Measurements from ENCODE around the gene TRAF5.
"Not testable (repeated sequence)": the region's sequence is repeated elsewhere in the genome, so short reads cannot be mapped to it uniquely, and the experiment has no call there.

The TRAF5 gene

DNA sequence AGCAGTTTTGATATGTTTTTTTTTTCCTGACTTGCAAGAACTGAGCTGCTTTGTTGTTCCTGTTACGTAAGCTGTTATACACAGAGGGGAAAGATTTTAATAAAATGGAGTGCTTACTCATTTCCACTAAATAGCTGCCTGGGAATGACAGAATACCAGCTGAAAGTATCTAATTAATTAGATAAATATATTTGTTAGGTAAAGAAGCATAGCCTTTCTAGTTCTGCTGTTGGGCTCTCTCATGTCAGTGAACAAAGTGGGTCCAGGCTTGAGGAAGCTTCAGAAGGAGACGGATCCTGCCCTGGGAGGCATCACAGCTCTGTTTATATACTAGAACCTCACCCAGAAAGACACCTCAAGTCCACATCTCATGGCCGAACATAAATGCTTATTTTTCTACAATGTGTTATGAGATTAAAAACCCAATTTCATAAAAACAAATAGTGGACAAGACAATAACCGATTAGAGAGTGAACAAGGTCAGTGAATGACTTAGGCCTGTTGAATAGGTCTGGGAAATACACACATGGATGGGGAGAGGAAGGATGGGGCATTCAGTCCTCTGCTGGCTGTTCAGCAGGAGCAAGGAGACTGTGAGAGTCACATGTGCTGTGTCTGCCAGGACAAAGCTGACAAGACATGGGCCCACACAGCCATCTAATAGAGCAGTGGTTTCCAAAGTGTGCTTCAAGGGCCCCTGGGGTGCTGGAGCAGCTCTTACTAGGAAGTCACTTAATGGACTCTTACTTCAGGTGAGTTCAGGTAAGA lies 20.6 kb downstream of the TRAF5 start:
- no peak for DNase-seq (ENCODE audit: low read depth)

DNA sequence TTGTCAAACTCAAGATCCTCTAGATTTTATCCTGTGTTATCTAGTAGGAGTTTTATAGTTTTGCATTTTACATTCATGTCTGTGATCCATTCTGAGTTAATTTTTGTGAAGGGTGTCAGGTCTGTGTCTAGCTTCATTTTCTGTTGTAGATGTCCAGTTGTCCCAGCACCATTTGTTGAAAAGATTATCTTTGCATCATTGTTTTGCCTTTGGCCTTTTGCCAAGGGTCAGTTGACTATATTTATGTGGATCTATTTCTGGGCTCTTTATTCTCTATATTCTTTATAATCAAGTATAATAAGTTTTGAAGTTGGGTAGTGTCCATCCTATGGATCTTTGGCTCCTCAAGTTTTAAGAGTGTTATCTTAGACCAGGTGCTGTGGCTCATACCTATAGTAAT lies 21.9 kb downstream of the TRAF5 start:
- no peak for DNase-seq (ENCODE audit: low read depth)

DNA sequence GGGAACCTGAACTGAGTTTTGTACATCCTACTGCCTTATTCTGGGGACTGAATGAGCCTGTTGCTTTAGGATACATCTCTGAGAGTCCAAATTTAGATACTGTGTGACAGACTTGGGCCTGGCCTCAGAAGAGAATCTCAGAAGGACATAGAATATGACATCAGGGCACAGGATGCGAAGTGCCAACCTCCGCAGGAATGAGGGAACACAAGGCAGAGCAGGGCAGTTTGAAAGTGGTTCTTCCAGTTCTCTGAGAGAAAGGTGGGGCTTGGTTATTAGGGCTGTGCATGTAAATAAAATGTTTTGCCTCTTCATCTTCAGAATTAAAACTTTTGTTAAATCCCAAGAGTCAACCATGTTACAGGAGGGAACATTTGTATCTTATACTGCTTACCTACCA lies 23.1 kb downstream of the TRAF5 start:
- DNase-seq (ENCODE audit: low read depth): no peak

DNA sequence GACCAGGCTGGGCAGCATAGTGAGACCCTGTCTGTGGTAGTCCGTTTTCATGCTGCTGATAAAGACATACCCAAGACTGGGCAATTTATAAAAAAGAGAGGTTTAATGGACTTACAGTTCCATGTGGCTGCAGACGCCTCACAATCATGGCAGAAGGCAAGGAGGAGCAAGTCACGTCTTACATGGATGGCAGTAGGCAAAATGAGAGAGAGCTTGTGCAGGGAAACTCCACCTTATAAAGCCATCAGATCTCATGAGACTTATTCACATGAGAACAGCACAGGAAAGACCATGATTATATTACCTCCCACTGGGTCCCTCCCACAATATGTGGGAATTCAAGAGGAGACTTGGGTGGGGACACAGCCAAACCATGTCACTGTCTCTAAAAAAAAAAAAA lies 25.4 kb downstream of the TRAF5 start:
- not testable (repeated sequence) for DNase-seq (ENCODE audit: low read depth)

DNA sequence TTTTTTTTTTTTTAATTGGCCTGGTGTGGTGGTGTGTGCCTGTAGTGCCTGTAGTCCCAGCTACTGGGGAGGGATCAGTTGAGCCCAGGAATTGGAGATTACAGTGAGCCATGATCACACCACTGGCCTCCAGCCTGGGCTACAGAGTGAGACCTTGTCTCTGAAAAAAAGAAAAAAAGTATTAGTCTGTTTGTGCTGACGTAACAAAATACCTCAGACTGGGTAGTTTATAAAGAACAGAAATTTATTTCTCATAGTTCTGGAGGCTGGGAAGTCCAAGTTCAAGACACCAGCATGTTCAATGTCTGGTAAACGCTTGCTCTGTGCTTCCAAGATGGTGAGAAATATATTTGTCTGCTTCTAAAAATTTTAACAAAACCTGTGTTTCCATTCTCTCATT lies 25.8 kb downstream of the TRAF5 start:
- no peak for DNase-seq (ENCODE audit: low read depth)

DNA sequence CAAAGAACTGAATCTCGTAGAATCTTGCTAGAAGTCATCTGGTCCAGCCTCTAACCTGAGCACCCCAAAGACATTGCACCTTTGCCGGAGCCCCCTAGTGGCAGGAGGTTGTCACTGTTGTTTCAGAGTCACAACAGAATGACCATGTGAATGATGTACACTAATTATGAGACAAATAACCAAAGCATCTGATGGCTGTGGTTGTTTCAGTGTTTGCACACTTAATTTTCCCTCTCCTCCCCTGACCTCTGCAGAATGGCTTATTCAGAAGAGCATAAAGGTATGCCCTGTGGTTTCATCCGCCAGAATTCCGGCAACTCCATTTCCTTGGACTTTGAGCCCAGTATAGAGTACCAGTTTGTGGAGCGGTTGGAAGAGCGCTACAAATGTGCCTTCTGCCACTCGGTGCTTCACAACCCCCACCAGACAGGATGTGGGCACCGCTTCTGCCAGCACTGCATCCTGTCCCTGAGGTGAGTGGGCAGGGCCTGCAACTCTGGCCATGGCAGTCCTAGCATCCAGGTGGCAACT lies 26.4 kb downstream of the TRAF5 start:
- DNase-seq (ENCODE audit: low read depth): peak; percentile 41

DNA sequence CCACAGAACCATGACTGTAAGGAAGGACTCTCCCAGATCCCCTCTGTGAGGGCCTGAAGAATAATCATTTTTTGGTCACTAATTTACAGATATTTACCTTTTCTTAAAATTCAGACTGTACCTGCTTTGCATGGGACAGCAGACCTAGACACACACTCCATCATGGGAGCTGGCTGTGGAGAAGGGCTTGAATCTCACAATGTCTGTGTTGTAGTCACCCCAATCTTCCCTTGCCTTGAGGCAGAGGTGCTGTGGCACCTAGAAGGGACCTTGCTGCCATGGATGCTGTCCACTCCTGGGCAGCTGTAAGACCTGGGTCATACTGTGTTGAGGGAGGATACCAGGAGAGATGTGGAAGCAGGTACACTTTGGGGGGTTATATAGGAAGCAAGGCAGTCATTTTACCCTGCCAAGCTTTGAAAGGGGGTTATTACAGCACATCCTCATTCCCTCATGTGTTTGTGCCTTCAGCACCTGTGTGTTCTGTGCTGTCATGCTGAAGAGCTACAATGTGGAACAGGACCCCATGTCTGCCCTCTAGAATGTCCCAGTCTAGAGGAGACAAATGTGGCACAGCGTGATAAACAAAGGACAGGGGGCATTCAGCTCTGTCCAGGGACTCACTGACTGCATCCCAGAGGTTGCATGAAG lies 27.1 kb downstream of the TRAF5 start:
- no peak for DNase-seq (ENCODE audit: low read depth)

DNA sequence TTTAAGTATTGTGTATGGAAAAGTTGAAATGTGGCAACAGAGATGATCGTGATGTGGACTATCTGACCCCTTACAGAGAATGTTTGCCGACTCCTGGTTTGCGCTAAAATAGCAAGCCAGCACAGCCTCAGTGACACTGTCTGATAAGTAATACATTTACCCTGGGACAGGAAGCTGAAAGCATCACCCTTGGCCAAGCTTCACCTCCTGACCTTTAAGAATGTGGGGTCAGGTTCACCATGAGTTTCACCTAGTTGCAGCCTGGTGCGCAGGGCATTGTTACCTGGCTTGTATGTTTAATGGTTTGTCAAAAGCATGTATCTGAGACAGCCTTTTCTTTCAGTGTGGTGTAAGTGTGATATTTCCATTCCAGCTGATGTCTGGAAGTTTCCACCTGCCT lies 29.2 kb downstream of the TRAF5 start:
- no peak for DNase-seq (ENCODE audit: low read depth)

DNA sequence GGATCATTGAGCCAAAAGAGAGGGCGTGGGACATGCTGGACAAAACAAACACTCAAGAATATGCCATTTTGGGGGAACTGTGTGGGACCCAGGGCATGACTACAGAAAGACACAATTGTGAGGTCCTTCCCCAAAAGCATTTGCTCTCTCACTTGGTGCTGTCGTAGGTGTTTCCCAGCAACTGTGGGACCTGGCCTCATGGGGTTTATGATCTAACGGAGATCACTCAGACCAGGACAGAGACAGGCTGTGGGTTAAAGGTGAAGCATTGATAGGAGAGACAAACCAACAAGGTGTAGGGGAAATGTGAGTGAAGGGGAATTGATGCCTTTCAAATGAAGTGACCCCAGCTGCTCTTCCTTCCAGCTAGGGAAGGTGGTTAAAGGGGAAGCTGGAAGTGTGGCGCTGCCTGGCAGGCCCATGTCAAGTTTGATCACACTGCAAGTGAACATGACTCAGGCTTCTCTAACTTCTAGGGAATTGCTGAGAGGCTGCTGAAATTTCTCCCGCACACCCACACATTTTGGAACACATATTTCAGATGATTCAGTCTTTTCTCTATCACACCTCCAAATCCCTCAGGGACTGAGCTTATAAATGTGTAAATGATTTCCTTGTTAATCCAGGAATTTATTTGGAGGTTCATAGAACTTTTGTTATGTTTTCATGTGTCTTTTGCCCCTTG lies 30.2 kb downstream of the TRAF5 start:
- DNase-seq (ENCODE audit: low read depth): no peak

DNA sequence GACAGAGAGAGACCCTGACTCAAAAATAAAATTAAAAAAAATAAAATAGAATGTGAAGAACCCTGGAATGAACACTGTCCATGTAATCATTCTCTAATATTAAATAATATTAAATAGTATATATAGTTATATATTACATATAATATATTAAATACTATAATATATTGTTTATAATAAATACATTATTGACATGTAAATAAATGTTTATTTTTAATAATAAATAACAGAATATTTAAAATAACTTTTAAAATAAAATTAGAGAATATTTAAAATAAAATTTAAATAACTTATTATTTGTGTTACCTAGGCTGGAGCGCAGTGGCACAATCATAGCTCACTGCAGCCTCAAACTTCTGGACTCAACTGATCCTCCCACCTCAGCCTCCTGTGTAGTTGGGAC lies 32.1 kb downstream of the TRAF5 start:
- DNase-seq (ENCODE audit: low read depth): no peak

DNA sequence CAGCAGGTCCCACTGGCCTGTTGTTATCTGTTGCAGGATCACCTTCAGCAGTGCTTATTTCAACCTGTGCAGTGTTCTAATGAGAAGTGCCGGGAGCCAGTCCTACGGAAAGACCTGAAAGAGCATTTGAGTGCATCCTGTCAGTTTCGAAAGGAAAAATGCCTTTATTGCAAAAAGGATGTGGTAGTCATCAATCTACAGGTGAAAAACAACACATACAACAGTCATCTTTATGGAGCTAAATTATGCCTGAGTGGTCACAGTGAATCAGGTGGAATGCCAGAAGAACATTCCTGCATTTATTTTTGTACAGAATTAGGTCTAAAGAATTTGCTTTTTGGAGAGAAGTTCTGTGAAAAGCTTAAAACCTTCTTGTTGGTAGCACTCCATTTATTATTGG lies 33.2 kb downstream of the TRAF5 start:
- no peak for DNase-seq (ENCODE audit: low read depth)

DNA sequence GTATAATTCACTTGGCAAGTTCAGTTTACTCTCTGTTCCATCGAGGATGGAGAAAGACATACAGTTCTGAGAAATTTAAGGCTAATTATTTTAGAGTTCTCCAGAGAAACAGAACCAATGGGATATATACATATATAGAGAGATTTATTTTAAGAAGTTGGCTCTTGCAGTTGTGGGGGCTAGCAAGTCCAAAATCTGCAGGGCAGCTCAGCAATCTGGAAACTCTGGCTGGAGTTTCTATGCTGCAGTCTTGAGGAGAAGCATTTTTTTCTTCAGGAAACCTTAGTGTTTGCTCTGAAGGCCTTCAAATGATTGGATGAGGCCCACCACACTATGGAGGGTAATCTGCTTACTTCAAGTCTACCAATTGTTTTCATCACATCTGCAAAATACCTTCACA lies 34.6 kb downstream of the TRAF5 start:
- no peak for DNase-seq (ENCODE audit: low read depth)

DNA sequence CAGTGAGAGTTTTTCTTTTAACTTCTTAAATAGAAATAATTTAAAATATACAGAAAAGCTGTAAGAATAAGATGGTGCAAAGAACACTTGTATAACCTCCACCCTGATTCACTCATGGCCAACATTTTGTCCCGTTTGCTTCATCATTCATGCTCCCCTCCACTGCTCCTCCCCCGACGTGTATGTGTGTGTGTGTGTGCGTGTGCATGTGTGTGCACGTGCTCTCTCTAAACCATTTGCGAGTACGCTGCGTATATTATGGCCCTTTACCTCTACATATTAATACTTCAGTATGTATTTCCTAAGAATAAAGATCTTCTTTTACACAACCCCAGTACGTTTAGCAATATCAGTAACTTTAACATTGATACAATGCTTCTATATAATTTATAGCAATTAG lies 43.0 kb downstream of the TRAF5 start:
- DNase-seq (ENCODE audit: low read depth): no peak

DNA sequence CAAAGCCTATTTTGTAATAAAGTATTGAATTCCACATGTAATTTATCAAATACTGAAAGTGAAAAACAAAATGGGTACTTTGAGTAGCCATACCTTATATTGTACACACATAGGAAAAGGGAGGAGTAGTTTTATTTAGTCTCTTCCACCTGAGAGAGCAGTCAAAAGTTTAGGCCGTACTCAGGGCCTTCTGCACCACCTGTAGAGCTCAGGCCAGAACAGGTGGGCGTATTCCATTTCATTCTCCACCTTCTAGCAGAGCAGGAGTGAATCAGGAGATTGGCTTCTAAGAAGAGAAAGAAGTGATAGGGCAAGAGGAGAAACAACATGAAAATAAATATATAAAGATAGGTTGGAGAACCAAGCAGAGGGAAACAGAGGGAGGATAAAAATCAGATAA lies 44.0 kb downstream of the TRAF5 start:
- DNase-seq (ENCODE audit: low read depth): no peak

DNA sequence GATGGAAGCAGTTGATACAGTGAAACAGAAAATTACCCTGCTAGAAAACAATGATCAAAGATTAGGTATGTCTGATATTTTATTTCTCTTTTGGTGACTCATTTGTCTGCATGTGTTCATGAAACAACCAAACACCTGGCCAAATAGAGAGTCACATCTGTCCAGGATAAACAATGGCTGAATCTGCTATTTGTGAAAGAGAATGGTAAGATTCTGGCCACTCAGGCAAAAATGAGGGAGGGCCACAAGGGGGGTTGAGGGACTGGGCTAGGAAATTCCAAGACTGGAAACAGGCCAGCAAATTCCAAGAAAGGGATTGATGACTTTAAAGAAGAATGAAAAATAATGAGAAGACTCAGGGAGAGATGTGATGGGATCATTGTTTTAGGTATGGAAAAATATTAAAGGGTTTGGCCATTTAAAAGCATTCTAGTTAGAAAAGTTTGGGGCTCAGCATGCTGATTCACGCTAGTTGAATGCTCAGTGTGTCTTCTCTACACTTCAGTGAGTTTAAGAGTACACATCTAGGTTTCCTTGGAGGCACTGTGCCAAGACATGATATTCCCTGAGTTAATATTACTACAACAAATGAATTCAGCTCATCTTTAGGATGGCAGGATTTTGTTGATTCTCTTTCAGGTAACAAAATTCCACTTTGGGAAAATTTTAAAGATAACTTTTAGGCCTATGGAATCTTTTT lies 44.9 kb downstream of the TRAF5 start:
- no peak for DNase-seq (ENCODE audit: low read depth)

DNA sequence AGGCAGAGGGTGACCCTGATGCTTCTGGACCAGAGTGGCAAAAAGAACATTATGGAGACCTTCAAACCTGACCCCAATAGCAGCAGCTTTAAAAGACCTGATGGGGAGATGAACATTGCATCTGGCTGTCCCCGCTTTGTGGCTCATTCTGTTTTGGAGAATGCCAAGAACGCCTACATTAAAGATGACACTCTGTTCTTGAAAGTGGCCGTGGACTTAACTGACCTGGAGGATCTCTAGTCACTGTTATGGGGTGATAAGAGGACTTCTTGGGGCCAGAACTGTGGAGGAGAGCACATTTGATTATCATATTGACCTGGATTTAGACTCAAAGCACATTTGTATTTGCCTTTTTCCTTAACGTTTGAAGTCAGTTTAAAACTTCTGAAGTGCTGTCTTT lies 45.8 kb downstream of the TRAF5 start:
- no peak for DNase-seq (ENCODE audit: low read depth)

DNA sequence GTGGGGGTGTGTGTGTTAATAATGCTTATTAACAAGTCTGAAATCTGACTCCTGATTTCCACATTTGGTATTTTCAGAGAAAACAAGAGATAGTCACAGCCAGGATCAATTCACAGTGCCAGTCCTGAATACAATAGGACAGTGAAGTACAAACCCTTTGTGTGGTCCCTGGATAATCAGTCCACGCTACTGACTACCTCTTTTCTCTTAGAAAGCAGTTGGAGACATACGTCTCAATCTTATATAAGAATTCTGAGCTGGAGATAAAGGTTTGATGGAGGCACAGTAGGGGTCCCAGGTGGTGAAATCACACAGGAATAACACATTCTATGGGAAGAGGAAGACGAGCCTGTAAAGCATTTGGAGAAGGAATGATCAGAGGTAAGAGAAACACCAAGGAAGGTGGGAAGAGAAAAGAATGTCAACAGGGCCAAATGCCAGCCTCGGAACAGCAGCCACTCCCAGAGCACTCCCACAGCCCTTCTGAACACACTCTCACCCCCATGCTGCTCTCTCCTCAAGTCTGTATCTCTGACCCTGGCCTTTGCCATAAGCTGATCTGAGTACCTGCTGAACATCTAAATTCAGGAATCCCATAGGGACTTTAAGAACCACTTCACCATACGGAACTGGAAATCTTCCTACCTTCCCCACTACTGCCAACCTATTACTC lies 48.6 kb downstream of the TRAF5 start:
- no peak for DNase-seq (ENCODE audit: low read depth)

DNA sequence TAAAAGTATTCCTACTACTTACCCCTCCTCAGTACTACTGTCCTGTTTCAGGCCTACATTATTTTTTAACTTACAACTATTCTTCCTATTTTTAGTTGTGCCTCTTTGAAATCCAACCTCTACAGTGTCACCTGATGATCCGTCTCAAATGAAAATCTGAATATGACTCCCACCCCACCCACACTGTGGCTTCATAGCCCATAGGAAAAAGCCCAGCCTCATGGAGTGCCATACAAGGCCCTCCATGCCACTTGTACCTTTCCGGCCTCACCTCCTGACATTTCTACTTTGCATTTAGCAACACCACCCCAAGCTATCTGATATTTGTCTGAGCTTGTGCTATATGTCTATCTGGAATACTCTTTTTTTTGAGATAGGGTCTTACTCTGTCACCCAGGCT lies 49.3 kb downstream of the TRAF5 start:
- no peak for DNase-seq (ENCODE audit: low read depth)

DNA sequence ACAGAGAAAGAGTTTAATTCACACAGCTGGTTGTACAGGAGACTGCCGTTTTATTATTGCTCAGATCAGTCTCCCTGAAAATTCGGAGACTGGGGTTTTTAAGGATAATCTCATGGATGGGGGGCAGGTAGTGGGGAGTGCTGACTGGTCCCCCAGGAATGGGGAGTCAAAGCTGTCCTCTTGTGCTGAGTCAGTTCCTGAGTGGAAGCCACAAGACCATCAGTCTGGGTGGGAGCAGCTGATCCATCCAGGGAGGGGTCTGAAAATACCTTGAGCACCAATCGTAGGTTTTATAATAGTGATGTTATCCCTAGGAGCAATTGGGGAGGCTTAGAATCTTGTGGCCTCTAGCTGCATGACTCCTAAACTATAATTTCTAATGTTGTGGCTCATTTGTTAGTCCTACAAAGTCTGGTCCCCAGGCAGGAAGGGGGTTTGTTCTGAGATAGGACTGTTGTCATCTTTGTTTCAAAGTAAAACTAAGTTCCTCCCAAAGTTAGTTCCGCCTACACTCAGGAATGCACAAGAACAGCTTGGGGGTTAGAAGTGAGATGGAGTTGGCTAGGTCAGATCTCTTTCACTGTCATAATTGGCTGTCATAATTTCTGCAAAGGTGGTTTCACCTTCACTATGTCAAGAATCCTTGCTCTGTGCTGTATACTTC lies 50.3 kb downstream of the TRAF5 start:
- DNase-seq (ENCODE audit: low read depth): no peak

DNA sequence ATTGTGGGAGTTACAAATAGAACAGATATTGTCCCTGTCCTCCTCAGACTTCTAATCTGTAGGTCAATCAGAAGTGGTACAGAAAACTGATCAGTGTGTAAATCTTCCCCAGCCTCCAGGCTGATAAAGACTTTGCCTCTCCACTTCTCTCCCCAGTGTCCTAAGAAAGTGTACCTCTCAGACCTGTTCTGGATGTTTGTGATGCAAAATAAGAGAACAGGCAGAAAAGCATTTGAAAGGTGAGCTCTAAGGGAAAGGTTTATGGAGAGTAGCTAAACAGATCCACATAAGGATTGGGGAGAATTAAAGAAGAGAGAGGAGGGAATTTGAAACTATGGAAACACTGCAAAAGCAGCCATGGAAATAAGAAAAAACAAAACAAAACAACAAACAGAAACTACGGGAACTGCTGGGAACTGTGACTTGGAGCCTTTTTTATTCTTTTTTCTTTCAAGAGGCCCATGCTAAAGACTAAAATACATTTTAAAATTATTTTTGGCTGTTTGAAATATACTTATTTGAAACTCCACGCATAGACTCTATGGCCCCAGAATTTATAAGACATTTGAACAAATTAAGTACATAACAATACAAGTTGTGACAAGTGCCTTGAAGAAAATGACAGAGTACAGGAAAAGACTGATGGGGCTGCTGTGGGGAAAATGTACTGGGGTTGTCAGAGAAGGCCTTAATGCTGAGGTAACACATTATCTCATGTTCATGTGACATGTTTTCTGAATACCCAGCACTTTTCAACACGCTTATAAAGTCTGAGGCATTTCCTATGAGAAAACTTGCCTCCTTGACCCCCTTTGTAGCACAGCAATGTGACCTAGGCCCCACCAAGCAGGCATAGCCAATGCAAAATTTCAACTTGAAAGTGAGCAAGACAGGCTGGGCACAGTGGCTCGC lies 51.2 kb downstream of the TRAF5 start:
- DNase-seq (ENCODE audit: low read depth): no peak
